Measurements from ENCODE around the gene PYGB.

Gene PYGB

DNA sequence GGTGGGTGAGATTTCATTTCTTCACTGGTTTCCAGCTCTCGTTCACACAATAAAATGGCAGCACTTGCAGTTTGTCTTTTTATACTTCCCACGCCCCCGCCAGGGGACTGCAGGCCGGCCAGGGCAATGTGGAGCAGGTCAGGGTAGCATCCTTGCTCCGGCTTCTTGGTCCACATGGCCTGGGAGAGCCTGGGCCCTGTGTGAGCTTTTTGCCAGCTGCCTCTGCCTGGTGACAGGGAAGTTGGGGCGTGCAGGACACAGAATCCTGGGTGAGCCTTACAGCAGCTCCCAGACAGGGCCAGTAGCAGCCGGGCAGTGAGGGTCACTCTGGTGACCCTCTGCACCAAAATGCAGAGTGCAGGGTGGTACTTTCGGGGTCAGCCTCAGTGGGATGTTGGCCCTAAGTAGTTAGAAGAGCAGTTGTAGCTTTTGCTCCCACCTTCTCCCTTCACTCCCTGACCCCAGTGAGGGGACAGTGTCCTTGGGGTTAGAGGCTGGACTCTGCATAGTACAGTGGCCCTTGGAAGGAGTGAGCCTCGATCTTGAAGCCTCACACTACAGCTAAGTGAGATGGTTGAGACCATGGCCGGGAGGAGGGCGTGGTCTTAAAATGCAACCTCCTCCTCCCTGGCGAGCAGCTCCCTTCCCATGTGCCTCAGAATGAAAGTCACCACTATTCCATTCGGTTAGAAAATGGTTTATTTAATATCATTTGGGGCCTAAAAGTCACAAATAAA lies 23.8 kb downstream of the PYGB start:
- no peak for ATAC-seq
- TF ChIP-seq ESRRG (CRISPR knock-in tag; IDR thresholded peaks at IDR 0.05) (no peak), PPARA (CRISPR knock-in tag; IDR thresholded peaks at IDR 0.05; ENCODE audit: borderline replicate concordance) (no peak), CSDC2 (CRISPR knock-in tag; IDR thresholded peaks at IDR 0.05) (no peak), ZFP30 (CRISPR knock-in tag; IDR thresholded peaks at IDR 0.05) (no peak), BACH2 (CRISPR knock-in tag; IDR thresholded peaks at IDR 0.05; ENCODE audit: borderline replicate concordance) (no peak), SNAI2 (CRISPR knock-in tag; IDR thresholded peaks at IDR 0.05) (no peak), ISL1 (CRISPR knock-in tag; IDR thresholded peaks at IDR 0.05) (no peak), ZFP3 (CRISPR knock-in tag; IDR thresholded peaks at IDR 0.05) (no peak)
- TF ChIP-seq, protein P1, sequence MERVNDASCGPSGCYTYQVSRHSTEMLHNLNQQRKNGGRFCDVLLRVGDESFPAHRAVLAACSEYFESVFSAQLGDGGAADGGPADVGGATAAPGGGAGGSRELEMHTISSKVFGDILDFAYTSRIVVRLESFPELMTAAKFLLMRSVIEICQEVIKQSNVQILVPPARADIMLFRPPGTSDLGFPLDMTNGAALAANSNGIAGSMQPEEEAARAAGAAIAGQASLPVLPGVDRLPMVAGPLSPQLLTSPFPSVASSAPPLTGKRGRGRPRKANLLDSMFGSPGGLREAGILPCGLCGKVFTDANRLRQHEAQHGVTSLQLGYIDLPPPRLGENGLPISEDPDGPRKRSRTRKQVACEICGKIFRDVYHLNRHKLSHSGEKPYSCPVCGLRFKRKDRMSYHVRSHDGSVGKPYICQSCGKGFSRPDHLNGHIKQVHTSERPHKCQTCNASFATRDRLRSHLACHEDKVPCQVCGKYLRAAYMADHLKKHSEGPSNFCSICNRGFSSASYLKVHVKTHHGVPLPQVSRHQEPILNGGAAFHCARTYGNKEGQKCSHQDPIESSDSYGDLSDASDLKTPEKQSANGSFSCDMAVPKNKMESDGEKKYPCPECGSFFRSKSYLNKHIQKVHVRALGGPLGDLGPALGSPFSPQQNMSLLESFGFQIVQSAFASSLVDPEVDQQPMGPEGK (CRISPR knock-in tag; IDR thresholded peaks at IDR 0.05; ENCODE audit: borderline replicate concordance): no peak

- TF ChIP-seq, protein P2, sequence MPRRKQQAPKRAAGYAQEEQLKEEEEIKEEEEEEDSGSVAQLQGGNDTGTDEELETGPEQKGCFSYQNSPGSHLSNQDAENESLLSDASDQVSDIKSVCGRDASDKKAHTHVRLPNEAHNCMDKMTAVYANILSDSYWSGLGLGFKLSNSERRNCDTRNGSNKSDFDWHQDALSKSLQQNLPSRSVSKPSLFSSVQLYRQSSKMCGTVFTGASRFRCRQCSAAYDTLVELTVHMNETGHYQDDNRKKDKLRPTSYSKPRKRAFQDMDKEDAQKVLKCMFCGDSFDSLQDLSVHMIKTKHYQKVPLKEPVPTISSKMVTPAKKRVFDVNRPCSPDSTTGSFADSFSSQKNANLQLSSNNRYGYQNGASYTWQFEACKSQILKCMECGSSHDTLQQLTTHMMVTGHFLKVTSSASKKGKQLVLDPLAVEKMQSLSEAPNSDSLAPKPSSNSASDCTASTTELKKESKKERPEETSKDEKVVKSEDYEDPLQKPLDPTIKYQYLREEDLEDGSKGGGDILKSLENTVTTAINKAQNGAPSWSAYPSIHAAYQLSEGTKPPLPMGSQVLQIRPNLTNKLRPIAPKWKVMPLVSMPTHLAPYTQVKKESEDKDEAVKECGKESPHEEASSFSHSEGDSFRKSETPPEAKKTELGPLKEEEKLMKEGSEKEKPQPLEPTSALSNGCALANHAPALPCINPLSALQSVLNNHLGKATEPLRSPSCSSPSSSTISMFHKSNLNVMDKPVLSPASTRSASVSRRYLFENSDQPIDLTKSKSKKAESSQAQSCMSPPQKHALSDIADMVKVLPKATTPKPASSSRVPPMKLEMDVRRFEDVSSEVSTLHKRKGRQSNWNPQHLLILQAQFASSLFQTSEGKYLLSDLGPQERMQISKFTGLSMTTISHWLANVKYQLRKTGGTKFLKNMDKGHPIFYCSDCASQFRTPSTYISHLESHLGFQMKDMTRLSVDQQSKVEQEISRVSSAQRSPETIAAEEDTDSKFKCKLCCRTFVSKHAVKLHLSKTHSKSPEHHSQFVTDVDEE (CRISPR knock-in tag; IDR thresholded peaks at IDR 0.05): no peak
- ATAC-seq: no peak
Measured at GRCh38 chr20:25272223-25273000, 24.5 kb downstream of the PYGB start.

DNA sequence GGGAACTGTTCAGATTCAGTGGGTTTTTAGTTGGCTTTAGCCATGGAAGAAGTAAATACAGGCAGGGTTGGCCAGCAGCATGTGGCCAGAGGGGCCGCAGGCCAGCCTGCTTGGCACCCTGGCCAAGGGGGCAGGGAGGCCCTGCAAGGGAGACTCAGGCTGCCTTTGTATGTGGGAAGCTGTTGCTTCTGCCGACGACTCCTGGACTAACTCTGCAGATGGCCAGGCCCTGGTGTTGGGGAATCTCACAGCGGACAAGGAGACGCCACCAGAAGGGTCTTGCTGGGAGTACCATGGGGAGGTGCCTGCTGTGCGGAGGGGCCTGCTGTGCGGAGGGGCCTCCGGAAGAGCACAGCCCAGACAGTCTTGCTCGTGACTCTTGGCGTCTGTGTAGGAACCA lies 25.2 kb downstream of the PYGB start:
- ATAC-seq: no peak
- TF ChIP-seq, protein P2 (CRISPR knock-in tag; IDR thresholded peaks at IDR 0.05): no peak
- no peak for TF ChIP-seq POU6F1 (CRISPR knock-in tag; IDR thresholded peaks at IDR 0.05; ENCODE audit: borderline replicate concordance, low read depth)
- TF ChIP-seq, protein P3, sequence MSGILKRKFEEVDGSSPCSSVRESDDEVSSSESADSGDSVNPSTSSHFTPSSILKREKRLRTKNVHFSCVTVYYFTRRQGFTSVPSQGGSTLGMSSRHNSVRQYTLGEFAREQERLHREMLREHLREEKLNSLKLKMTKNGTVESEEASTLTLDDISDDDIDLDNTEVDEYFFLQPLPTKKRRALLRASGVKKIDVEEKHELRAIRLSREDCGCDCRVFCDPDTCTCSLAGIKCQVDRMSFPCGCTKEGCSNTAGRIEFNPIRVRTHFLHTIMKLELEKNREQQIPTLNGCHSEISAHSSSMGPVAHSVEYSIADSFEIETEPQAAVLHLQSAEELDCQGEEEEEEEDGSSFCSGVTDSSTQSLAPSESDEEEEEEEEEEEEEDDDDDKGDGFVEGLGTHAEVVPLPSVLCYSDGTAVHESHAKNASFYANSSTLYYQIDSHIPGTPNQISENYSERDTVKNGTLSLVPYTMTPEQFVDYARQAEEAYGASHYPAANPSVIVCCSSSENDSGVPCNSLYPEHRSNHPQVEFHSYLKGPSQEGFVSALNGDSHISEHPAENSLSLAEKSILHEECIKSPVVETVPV (CRISPR knock-in tag; IDR thresholded peaks at IDR 0.05): no peak

- TF ChIP-seq TCF4 (CRISPR knock-in tag; IDR thresholded peaks at IDR 0.05; ENCODE audit: borderline replicate concordance): no peak
- ATAC-seq: no peak
Measured at GRCh38 chr20:25273541-25274358, 25.9 kb downstream of the PYGB start.
